Neuronal stem cell (in vitro differentiated cells): Measurements from ENCODE around the gene YPEL3.
A peak's percentile ranks its signal among the peaks of the same experiment; 100 is the strongest.

Experiments used
- DNase-seq: peaks from one replicate; pipeline ENCODE4 v3.0.0-alpha.2; 2013; ENCODE audit warnings: low spot score
- H2AFZ ChIP-seq: one replicate; pipeline ENCODE4 v1.6.1; 2013; ENCODE audit warnings: mild to moderate bottlenecking, low read length, inconsistent platforms
- H2AK5ac ChIP-seq: 2 replicates; pipeline ENCODE4 v1.6.1; 2013; ENCODE audit warnings: low read depth, mild to moderate bottlenecking, inconsistent platforms, low read length, moderate library complexity, mixed read lengths
- H2BK120ac ChIP-seq: 2 replicates; pipeline ENCODE4 v1.6.1; 2013; ENCODE audit warnings: low read depth, mild to moderate bottlenecking, inconsistent platforms, low read length, moderate library complexity, mixed read lengths
- H2BK12ac ChIP-seq: one replicate; pipeline ENCODE4 v1.6.1; 2013; ENCODE audit warnings: low read length, inconsistent platforms
- H2BK15ac ChIP-seq: 2 replicates; pipeline ENCODE4 v1.6.1; 2013; ENCODE audit warnings: mild to moderate bottlenecking, low read length, inconsistent platforms, mixed read lengths
- H2BK5ac ChIP-seq: one replicate; pipeline ENCODE4 v1.6.1; 2013; ENCODE audit warnings: inconsistent platforms, mild to moderate bottlenecking, low read length, moderate library complexity
- H3K14ac ChIP-seq: one replicate; pipeline ENCODE4 v1.6.1; 2013; ENCODE audit warnings: low read length, inconsistent platforms
- H3K18ac ChIP-seq: 2 replicates; pipeline ENCODE4 v1.6.1; 2013; ENCODE audit warnings: low read length, inconsistent platforms
- H3K23ac ChIP-seq: 2 replicates; pipeline ENCODE4 v1.6.1; 2013; ENCODE audit warnings: low read depth, mild to moderate bottlenecking, mixed read lengths, low read length, inconsistent platforms; ENCODE audit not compliant: poor library complexity
- H3K27ac ChIP-seq: replicated peaks from 3 replicates; pipeline ENCODE4 v1.5.1; 2013; ENCODE audit warnings: low read length, inconsistent platforms
- H3K27me3 ChIP-seq, 3 experiments: 2 replicates each; pipeline ENCODE4 v1.6.1; 2013; ENCODE audit warnings: low read length in 3 of 3, mild to moderate bottlenecking in 2 of 3, inconsistent platforms in 1 of 3, low read depth in 1 of 3, mixed read lengths in 1 of 3, moderate library complexity in 1 of 3; ENCODE audit not compliant: control insufficient read depth in 3 of 3, insufficient read depth in 3 of 3
- H3K36me3 ChIP-seq, 2 donors: replicated peaks in 1 of 2; 2 replicates each; pipeline ENCODE4 v1.6.1; 2013; ENCODE audit warnings: low read length in 2 of 2; ENCODE audit not compliant: control insufficient read depth in 2 of 2, insufficient read depth in 2 of 2
- H3K4ac ChIP-seq: 2 replicates; pipeline ENCODE4 v1.6.1; 2013; ENCODE audit warnings: inconsistent platforms, mild to moderate bottlenecking, low read length, moderate library complexity
- H3K4me1 ChIP-seq, 2 donors: 1 replicate in 1 of 2; 2 replicates in 1 of 2; pipeline ENCODE4 v1.6.1; 2013; ENCODE audit warnings: low read length in 2 of 2, low read depth in 1 of 2; ENCODE audit not compliant: control insufficient read depth in 2 of 2, insufficient read depth in 1 of 2
- H3K4me2 ChIP-seq: one replicate; pipeline ENCODE4 v1.6.1; 2013; ENCODE audit warnings: mild to moderate bottlenecking, low read length, inconsistent platforms; ENCODE audit not compliant: insufficient read depth, poor library complexity, severe bottlenecking
- H3K4me3 ChIP-seq, 2 donors: 2 replicates each; pipeline ENCODE4 v1.5.1; 2013; ENCODE audit warnings: low read length in 2 of 2, mild to moderate bottlenecking in 2 of 2, inconsistent platforms in 1 of 2, moderate library complexity in 1 of 2
- H3K79me1 ChIP-seq: one replicate; pipeline ENCODE4 v1.6.1; 2013; ENCODE audit warnings: low read depth, mild to moderate bottlenecking, inconsistent platforms, low read length, moderate library complexity
- H3K9ac ChIP-seq: one replicate; pipeline ENCODE4 v1.6.1; 2013; ENCODE audit warnings: mild to moderate bottlenecking, low read depth, low read length, inconsistent platforms; ENCODE audit not compliant: poor library complexity
- H3K9me3 ChIP-seq, 2 donors: replicated peaks in 1 of 2; 2 replicates each; pipeline versions ENCODE3 to v1.6.1; 2013; ENCODE audit warnings: low read length in 2 of 2, mild to moderate bottlenecking in 2 of 2, inconsistent platforms in 1 of 2, low read depth in 1 of 2, mixed read lengths in 1 of 2, moderate library complexity in 1 of 2; ENCODE audit not compliant: control insufficient read depth in 2 of 2, insufficient read depth in 1 of 2
- H4K8ac ChIP-seq: one replicate; pipeline ENCODE4 v1.6.1; 2013; ENCODE audit warnings: low read depth, mild to moderate bottlenecking, inconsistent platforms, low read length, moderate library complexity
- H4K91ac ChIP-seq: one replicate; pipeline ENCODE4 v1.6.1; 2013; ENCODE audit warnings: low read length, low read depth, mild to moderate bottlenecking, inconsistent platforms; ENCODE audit not compliant: poor library complexity
- WGBS, 2 donors: extraction: QIAGEN DNeasy Blood & Tissue Kit; methylation state at CpG; one replicate each; pipeline ENCODE4 v1.1.7; 2013; ENCODE audit warnings: missing lambda C conversion rate in 2 of 2, mixed read lengths in 1 of 2; ENCODE audit not compliant: insufficient read length in 2 of 2, insufficient replicate concordance in 1 of 2; ENCODE audit errors: extremely low coverage in 2 of 2; 5-methylcytosine and 5-hydroxymethylcytosine counted together

Gene YPEL3

DNA sequence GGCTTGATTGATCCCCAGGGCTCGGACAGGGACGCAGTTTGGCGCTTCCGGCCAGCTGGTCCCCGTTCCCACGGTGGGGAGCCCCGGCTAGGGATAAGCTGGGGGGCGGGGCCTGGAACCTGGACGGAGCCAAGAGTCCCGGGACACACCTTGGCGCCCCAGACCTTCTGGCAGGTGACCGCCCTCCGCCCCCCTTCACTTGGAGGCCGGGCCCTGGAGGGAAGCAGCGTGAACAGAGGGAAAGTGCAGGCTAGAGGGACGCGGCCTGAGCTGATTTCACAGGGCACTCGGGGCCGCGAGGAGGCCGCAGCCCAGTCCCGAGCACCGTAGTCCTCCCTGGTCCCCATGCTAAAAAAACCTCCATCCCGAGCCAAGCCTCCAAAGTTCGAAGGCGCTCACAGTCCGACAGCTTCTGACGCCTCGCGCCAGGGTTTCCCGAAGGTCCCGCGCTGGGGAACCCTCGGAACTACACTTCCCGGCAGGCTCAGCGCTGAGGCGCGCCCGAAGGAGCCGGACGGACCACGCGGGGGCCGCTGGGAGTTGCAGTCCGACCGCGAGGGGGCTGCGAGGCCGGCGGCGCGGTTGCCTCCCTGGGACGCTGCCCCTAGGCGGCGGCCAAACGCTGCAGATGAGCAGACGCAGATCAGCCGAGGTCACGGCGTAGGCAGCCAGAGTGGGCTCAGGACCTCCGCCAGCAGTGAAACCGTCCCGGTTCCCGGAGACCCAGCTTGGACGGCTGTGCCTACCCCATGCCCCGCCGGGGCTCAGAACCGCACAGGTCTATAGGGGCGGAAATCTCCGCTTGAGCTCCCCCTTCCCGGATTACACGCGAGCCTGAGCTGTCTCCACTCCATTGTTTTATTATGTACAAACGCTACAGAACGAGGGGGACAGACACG is 4.3 kb downstream of the YPEL3 start, which contains the start of gene TBX6:
Gene TBX6, minus strand, starts transcription at position 451 of the 899 bp plus-strand sequence. CDS start 731 bp downstream, outside the sequence.
- Histone ChIP-seq H3K9me3 (peaks cover 4 to 6% of the 10 kb centered on the region in 2 donors), H3K18ac (peak within 1 kb of the TSS; percentile 99), H2BK5ac (peak within 1 kb of the TSS; percentile 78), H2BK12ac (peak within 1 kb of the TSS; percentile 79), H3K4me1 (peaks cover 20 to 26% of the 10 kb centered on the region in 2 donors), H3K4me2 (peak within 1 kb of the TSS; percentile 89), H3K79me1 (no peaks in the 10 kb centered on the region), H3K4ac (peak within 1 kb of the TSS; percentile 29), H3K27me3 (no peaks in the 10 kb centered on the region), H2BK15ac (peak within 1 kb of the TSS; percentile 96), H3K36me3 (peaks cover 0 to 5% of the 10 kb centered on the region in 2 donors), H3K14ac (peak within 1 kb of the TSS; percentile 86), H4K8ac (peak within 1 kb of the TSS; percentile 32), H2AFZ (peak within 1 kb of the TSS; percentile 88), H3K23ac (peak within 1 kb of the TSS; percentile 92), H2BK120ac (peak within 1 kb of the TSS; percentile 95), H3K9ac (peak within 1 kb of the TSS; percentile 80), H4K91ac (peak within 1 kb of the TSS; percentile 81), H3K27ac (no peak within 1 kb of the TSS), H2AK5ac (peak within 1 kb of the TSS; percentile 92), H3K4me3 (peak within 1 kb of the TSS; percentile 48 to 76)
- no CpG with 5 or more reads among the region's 76 CpGs for WGBS, 2 donors
- DNase-seq: peak; percentile 93

DNA sequence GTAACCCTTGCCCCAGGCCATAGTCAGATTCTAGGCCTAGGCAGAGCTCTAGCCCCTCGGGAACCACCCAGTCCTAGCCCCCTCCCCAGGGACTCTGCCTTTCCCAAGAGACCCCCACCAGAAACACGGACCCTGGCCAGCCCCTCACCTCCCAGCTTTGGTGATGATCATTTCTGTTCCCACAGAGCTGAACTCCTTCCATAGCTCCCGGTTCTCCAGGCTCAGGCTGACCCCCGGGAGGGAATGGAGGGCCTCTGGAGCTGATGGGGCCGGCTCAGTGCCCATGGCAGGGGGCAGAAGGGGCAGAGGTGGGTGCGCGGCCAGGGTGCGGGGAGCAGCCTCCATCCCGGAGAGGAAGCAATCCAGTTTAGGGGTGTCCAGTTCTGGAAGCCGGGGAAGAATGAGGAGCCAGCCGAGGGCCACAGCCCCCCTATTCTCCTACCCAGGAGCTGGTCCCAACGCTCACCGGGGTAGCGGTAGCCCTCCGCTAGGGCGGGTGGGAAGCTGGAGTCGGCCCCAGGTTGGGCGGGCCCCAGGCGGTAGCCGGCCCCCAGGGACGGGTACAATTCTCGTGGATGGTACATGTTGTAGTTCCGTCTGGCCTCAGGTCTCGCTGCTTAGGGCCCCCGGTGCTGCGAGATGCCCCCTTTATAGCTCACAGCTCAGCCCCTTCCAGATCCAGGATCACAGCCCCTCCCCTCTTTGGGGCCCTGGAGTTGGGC is 5.2 kb downstream of the YPEL3 start:
- Histone ChIP-seq H3K23ac (peak overlapping the region; percentile 38), H4K91ac (peak overlapping the region; percentile 27), H3K79me1 (no peaks in the 10 kb centered on the region), H2AK5ac (peak overlapping the region; percentile 92), H3K4me1 (peaks cover 20 to 24% of the 10 kb centered on the region in 2 donors), H3K4me3 (no peak overlapping the region), H3K14ac (no peak overlapping the region), H2BK5ac (peak overlapping the region; percentile 78), H2BK120ac (peak overlapping the region; percentile 95), H2AFZ (peak overlapping the region; percentile 88), H3K4ac (peak overlapping the region; percentile 29), H3K27ac (no peak overlapping the region), H3K27me3 (no peaks in the 10 kb centered on the region), H3K9me3 (peaks cover 0 to 3% of the 10 kb centered on the region in 2 donors), H4K8ac (peak overlapping the region; percentile 32), H3K4me2 (peak overlapping the region; percentile 82), H3K9ac (peak overlapping the region; percentile 40), H3K18ac (peak overlapping the region; percentile 99), H2BK15ac (peak overlapping the region; percentile 96), H3K36me3 (peaks cover under 1 to 5% of the 10 kb centered on the region in 2 donors), H2BK12ac (peak overlapping the region; percentile 63)
- WGBS, 2 donors: no CpG with 5 or more reads among the region's 26 CpGs
- DNase-seq: no peak

DNA sequence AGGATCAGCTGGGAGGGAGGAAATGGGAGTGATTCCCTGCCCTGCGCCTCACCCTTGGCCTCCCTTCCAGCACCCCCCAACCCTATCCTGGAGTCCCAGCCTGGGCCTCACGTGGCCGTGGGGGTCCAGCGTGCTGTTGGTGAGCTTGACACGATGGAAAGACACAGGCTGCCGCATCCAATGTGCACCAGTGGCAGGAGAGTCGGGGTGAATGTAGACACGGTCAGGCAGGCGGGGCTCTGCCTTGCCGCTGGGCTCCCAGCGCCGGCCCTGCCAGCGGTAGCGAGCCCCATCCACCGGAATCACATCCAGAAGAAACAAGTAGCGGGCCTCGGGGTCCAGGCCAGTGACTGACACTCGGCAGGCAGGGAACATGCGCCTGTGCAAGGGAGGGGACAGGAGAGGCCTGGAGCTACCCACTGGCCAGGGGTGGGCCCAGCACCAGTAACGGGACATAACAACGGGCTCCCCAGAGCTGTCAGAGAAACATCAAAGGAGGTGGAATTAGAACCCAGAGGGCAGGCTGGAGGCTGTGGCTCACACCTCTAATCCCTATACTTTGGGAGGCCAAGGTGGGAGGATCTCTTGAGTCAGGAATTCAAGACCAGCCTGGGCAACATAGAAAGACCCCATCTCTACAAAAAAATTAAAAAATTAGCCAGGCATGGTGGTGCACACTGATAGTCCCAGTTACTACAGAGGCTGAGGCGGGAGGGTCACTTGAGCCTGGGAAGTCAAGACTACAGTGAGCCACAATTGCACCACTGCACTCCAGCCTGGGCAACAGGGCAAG is 7.0 kb downstream of the YPEL3 start:
- WGBS, 2 donors: no CpG with 5 or more reads among the region's 22 CpGs
- Histone ChIP-seq H3K18ac (peak overlapping the region; percentile 57), H3K4ac (no peak overlapping the region), H3K27ac (no peak overlapping the region), H2AFZ (no peak overlapping the region), H3K79me1 (no peaks in the 10 kb centered on the region), H3K23ac (peak overlapping the region; percentile 92), H2BK12ac (no peak overlapping the region), H3K27me3 (no peaks in the 10 kb centered on the region), H2AK5ac (peak overlapping the region; percentile 53), H3K4me1 (peaks cover 10 to 11% of the 10 kb centered on the region in 2 donors), H4K8ac (no peak overlapping the region), H3K36me3 (peaks cover 14 to 17% of the 10 kb centered on the region in 2 donors), H3K4me2 (no peak overlapping the region), H2BK120ac (no peak overlapping the region), H2BK5ac (peak overlapping the region; percentile 4), H3K9me3 (peaks cover 0 to 3% of the 10 kb centered on the region in 2 donors), H4K91ac (no peak overlapping the region), H3K4me3 (no peak overlapping the region), H2BK15ac (peak overlapping the region; percentile 71), H3K9ac (peak overlapping the region; percentile 7), H3K14ac (no peak overlapping the region)
- no peak for DNase-seq
